ENCODE data around the gene FAM83F.

The FAM83F gene

GRCh38 chr22:40065981-40066380, 71.2 kb downstream of the FAM83F start:
- no peak overlapping the region for H3K27ac ChIP-seq
- H3K36me3 ChIP-seq = no peaks in the 10 kb centered on the region
- TF ChIP-seq, protein P1, sequence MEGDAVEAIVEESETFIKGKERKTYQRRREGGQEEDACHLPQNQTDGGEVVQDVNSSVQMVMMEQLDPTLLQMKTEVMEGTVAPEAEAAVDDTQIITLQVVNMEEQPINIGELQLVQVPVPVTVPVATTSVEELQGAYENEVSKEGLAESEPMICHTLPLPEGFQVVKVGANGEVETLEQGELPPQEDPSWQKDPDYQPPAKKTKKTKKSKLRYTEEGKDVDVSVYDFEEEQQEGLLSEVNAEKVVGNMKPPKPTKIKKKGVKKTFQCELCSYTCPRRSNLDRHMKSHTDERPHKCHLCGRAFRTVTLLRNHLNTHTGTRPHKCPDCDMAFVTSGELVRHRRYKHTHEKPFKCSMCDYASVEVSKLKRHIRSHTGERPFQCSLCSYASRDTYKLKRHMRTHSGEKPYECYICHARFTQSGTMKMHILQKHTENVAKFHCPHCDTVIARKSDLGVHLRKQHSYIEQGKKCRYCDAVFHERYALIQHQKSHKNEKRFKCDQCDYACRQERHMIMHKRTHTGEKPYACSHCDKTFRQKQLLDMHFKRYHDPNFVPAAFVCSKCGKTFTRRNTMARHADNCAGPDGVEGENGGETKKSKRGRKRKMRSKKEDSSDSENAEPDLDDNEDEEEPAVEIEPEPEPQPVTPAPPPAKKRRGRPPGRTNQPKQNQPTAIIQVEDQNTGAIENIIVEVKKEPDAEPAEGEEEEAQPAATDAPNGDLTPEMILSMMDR (IDR thresholded peaks at IDR 0.05; ENCODE audit: low read depth, low read length) = no peak
- no peaks in the 10 kb centered on the region for H3K9me3 ChIP-seq (ENCODE audit: severe bottlenecking)
- no peaks in the 10 kb centered on the region for H3K27me3 ChIP-seq (ENCODE audit: insufficient read depth, low read depth, severe bottlenecking)
- no peak overlapping the region for H3K4me3 ChIP-seq (ENCODE audit: low read depth, low read length)
- no peak for DNase-seq

DNA sequence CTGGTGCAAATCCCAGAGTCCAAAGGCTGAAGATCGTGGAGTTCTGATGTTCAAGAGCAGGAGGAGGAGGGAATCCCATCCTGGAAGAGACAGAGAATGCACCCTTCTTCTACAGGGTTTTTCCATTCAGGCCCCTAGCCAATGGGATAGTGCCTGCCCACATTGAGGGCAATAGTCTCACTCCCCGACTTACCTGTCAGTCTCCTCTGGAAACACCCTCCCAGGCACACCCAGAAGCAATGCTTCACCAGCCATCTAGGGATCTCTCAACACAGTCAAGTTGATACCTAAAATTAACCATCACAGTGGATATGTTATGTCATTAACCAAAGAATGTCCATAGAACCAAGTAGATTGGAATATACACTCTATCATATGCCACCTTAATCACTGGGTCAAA, 72.9 kb downstream of the FAM83F start:
- no peak overlapping the region for H3K27ac ChIP-seq
- H3K36me3 ChIP-seq = no peaks in the 10 kb centered on the region
- DNase-seq = no peak
- no peaks in the 10 kb centered on the region for H3K9me3 ChIP-seq (ENCODE audit: severe bottlenecking)
- no peaks in the 10 kb centered on the region for H3K27me3 ChIP-seq (ENCODE audit: insufficient read depth, low read depth, severe bottlenecking)
- TF ChIP-seq, protein P1 (IDR thresholded peaks at IDR 0.05; ENCODE audit: low read depth, low read length) = no peak
- H3K4me3 ChIP-seq (ENCODE audit: low read depth, low read length) = no peak overlapping the region

- no peak for DNase-seq
- H3K4me3 ChIP-seq (ENCODE audit: low read depth, low read length) = no peak overlapping the region
- H3K36me3 ChIP-seq = no peaks in the 10 kb centered on the region
- H3K27me3 ChIP-seq (ENCODE audit: insufficient read depth, low read depth, severe bottlenecking) = no peaks in the 10 kb centered on the region
- TF ChIP-seq, protein P1 (IDR thresholded peaks at IDR 0.05; ENCODE audit: low read depth, low read length) = no peak
- no peaks in the 10 kb centered on the region for H3K9me3 ChIP-seq (ENCODE audit: severe bottlenecking)
- H3K27ac ChIP-seq = no peak overlapping the region
These were observed 75.9 kb downstream of the FAM83F start for GRCh38 chr22:40070701-40071100.

GRCh38 chr22:40071720-40072119, 77.0 kb downstream of the FAM83F start:
- no peak overlapping the region for H3K27ac ChIP-seq
- H3K4me3 ChIP-seq (ENCODE audit: low read depth, low read length) = no peak overlapping the region
- H3K9me3 ChIP-seq (ENCODE audit: severe bottlenecking) = no peaks in the 10 kb centered on the region
- TF ChIP-seq, protein P1 (IDR thresholded peaks at IDR 0.05; ENCODE audit: low read depth, low read length) = no peak
- DNase-seq = no peak
- H3K36me3 ChIP-seq = no peaks in the 10 kb centered on the region
- no peaks in the 10 kb centered on the region for H3K27me3 ChIP-seq (ENCODE audit: insufficient read depth, low read depth, severe bottlenecking)

DNA sequence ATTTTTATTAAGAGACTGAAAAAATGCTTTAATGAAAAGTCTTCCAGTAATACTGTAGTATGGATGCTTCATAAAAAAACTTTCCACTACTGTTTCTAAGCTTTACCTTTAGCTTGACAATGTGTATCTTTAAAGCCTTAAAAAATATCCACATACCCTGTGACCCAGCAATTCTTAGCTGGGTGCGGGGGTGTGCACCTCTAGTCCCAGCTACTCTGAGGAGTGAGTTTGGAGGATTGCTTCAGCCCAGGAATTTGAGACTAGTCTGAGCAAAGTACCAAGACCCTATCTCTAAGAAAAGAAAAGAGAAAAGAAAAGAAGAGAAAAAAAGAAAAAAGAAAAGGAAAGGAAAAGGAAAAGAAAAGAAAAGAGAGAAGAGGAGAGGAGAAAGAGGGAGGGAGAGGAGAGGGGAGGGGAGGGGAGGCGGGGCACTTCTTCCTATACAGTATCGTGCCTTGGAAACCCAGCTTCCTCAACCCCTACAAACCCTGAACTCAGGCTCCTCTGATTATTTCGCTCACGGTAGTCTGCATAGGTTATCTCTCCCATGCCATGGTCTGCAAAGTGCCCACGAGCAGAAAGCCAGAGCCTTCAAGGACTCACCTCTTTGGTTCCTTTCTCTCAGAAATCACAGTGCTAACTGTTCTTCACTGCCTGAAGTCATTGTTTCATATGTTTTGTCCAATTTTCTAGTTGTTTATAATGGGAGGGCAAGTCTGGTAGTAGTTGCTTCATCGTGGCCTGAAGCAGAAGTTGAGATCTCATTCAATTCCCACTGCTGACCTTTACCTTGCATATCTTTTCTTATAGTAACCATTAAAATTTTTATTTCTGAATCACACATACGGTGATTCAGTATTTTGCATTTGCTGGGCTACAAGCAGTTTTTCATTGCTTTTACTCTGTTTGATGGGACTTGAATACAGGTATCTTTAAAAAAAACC, 82.2 kb downstream of the FAM83F start:
- no peak for DNase-seq
- H3K9me3 ChIP-seq (ENCODE audit: severe bottlenecking) = no peaks in the 10 kb centered on the region

More for the DNA sequence above, 82.2 kb downstream of the FAM83F start:
- TF ChIP-seq, protein P1 (IDR thresholded peaks at IDR 0.05; ENCODE audit: low read depth, low read length) = no peak
- Histone ChIP-seq H3K27ac (no peak overlapping the region), H3K36me3 (no peaks in the 10 kb centered on the region), H3K4me3 (ENCODE audit: low read depth, low read length) (no peak overlapping the region), H3K27me3 (ENCODE audit: insufficient read depth, low read depth, severe bottlenecking) (no peaks in the 10 kb centered on the region)
